Measurements from ENCODE around the gene KRTAP10-11. TPM values are rescaled to one million over a fixed set of nuclear protein-coding genes. Genes with fewer than 3 reads are reported as not detected.
"Not testable (repeated sequence)": the region's sequence is repeated elsewhere in the genome, so short reads cannot be mapped to it uniquely, and the experiment has no call there.

Gene KRTAP10-11
- total RNA-seq, 1 donor from 2014 or later = not detected

DNA sequence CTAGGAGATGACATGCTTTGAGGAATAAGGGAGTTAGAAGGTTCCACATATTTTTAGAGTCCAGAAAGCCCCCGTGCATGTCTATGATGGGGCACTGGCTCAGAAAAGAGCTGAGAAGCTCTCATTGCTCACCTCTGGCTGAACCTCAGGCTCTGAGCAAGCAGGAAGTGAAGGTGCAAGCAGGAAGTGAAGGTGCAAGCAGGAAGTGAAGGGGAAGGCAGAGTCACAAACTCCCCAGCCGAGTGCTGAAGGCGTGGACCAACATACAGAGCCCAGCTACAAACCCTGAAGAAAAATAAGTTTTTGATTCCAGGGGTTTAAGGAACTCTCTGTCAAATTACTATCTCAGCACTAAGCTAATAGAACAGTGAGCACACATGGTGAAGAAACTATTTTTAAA is 27.3 kb upstream of the KRTAP10-11 start:
- H3K27me3 ChIP-seq (ENCODE audit: control insufficient read depth, insufficient read depth, low read length) = peaks cover 6% of the 10 kb centered on the region
- no peaks in the 10 kb centered on the region for H3K36me3 ChIP-seq (ENCODE audit: control insufficient read depth, insufficient read depth, low read length)
- DNase-seq (ENCODE audit: low read depth) = no peak
- TF ChIP-seq, protein P1, sequence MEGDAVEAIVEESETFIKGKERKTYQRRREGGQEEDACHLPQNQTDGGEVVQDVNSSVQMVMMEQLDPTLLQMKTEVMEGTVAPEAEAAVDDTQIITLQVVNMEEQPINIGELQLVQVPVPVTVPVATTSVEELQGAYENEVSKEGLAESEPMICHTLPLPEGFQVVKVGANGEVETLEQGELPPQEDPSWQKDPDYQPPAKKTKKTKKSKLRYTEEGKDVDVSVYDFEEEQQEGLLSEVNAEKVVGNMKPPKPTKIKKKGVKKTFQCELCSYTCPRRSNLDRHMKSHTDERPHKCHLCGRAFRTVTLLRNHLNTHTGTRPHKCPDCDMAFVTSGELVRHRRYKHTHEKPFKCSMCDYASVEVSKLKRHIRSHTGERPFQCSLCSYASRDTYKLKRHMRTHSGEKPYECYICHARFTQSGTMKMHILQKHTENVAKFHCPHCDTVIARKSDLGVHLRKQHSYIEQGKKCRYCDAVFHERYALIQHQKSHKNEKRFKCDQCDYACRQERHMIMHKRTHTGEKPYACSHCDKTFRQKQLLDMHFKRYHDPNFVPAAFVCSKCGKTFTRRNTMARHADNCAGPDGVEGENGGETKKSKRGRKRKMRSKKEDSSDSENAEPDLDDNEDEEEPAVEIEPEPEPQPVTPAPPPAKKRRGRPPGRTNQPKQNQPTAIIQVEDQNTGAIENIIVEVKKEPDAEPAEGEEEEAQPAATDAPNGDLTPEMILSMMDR (IDR thresholded peaks at IDR 0.05; ENCODE audit: insufficient read depth, low read length, poor library complexity, severe bottlenecking) = no peak
- H3K4me3 ChIP-seq (ENCODE audit: low read depth, low read length) = no peak overlapping the region

DNA sequence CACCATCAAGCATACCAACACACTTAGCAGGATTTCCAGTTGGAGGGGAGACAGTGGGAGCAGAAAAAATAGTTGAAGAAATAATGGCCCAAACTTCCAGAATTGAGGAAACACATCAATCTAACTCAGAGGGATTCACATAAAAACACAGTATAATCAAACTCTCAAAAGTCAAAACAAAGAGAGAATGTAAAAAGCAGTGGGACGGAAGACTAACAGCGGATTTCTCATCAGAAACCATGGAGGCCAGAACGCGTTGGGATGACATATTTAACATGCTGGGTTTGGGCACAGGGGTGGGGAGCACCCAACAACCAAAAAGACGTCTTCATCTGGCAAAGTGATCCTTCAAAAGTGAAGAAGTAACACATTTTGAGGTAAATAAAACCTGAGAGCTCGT is 26.3 kb upstream of the KRTAP10-11 start:
- TF ChIP-seq, protein P1 (IDR thresholded peaks at IDR 0.05; ENCODE audit: insufficient read depth, low read length, poor library complexity, severe bottlenecking) = no peak
- no peak overlapping the region for H3K4me3 ChIP-seq (ENCODE audit: low read depth, low read length)
- H3K36me3 ChIP-seq (ENCODE audit: control insufficient read depth, insufficient read depth, low read length) = no peaks in the 10 kb centered on the region
- DNase-seq (ENCODE audit: low read depth) = no peak
- peaks cover 6% of the 10 kb centered on the region for H3K27me3 ChIP-seq (ENCODE audit: control insufficient read depth, insufficient read depth, low read length)

DNA sequence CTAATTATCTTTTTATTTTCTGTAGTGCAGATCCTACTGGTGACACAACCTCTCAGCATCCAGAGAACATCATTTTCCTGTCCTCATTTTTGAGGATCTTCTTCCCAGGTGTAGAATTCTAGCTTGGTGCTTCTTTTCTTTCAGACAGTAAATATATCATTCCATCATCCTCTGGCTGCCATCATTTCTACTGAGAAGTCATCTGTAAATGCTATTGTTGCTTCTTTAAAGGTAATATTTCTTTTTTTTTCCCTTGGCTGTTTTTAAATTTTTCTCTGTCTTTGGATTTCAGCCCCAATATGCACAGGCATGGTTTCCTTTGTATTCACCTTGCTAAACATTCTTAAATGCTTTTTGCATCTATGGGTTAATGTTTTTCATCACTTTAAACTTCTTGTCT is 22.6 kb upstream of the KRTAP10-11 start:
- H3K4me3 ChIP-seq (ENCODE audit: low read depth, low read length) = no peak overlapping the region
- no peaks in the 10 kb centered on the region for H3K27me3 ChIP-seq (ENCODE audit: control insufficient read depth, insufficient read depth, low read length)
- DNase-seq (ENCODE audit: low read depth) = no peak
- TF ChIP-seq, protein P1 (IDR thresholded peaks at IDR 0.05; ENCODE audit: insufficient read depth, low read length, poor library complexity, severe bottlenecking) = no peak
- no peaks in the 10 kb centered on the region for H3K36me3 ChIP-seq (ENCODE audit: control insufficient read depth, insufficient read depth, low read length)

DNA sequence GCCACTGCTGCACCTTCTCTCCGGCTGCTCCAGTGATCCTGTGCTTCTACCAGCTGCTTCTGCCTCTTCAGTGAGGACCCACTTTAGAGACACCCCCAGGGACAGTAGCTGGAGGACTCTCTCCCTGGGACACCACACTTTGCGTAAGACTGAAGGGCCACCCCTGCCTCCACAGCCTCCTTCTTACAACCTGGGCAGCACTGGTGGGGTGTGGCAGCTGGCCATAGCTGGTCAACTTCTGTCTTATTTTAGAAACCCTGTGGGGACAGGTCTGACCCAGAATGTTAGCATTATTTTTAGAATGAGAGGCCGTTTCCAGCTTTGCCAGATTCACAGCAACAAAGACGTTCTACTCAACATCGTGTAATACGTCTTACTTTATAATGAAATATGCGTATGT is 20.5 kb upstream of the KRTAP10-11 start:
- TF ChIP-seq, protein P1 (IDR thresholded peaks at IDR 0.05; ENCODE audit: insufficient read depth, low read length, poor library complexity, severe bottlenecking) = no peak
- no peaks in the 10 kb centered on the region for H3K36me3 ChIP-seq (ENCODE audit: control insufficient read depth, insufficient read depth, low read length)

DNA sequence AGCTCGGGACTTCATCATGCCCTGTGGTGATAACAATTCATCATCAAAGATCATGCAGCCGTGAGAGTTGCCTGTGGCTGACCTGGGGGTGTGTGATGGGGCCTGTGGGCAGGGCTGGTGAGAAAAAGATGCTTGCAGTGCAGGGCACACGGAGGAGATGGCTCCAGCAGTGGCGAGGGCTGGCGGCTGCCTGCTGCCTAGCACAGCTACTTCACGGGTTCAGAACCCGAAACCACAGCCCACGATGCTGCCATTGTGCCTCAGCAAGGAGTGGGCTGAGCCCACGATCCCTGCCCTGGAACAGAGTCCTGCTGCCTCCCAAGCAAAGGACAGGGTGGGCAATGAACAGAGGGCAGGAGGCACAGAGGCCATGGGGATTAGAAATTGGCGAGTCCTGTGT is 20.0 kb upstream of the KRTAP10-11 start:
- H3K4me3 ChIP-seq (ENCODE audit: low read depth, low read length) = no peak overlapping the region
- no peaks in the 10 kb centered on the region for H3K36me3 ChIP-seq (ENCODE audit: control insufficient read depth, insufficient read depth, low read length)
- DNase-seq (ENCODE audit: low read depth) = no peak
- TF ChIP-seq, protein P1 (IDR thresholded peaks at IDR 0.05; ENCODE audit: insufficient read depth, low read length, poor library complexity, severe bottlenecking) = no peak
- no peaks in the 10 kb centered on the region for H3K27me3 ChIP-seq (ENCODE audit: control insufficient read depth, insufficient read depth, low read length)

More for the DNA sequence above, 20.5 kb upstream of the KRTAP10-11 start:
- Histone ChIP-seq H3K4me3 (ENCODE audit: low read depth, low read length) (no peak overlapping the region), H3K27me3 (ENCODE audit: control insufficient read depth, insufficient read depth, low read length) (no peaks in the 10 kb centered on the region)
- no peak for DNase-seq (ENCODE audit: low read depth)

DNA sequence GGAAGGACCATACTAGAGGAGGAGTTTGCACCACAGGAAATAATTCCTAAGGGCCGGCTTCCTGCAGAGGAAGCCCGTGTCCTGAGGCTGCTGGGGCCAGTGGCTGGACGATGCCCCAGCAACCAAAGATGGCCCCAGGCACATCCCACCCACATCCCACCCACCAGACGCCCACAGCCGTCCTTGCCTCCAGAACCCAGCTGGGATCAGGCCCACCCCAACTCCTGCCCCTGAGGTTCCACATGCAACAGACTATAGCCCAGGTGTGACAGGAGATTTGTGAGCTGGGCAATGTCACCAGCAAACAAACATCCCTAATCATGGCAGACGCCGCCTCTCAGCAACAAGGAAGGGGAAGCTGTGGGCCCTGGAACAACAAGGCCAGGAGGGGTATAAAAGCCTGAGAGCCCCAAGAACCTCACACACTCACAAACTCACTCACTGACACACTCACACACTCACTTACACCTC is 19.5 kb upstream of the KRTAP10-11 start, which contains the start of gene KRTAP10-9:
Gene KRTAP10-9, plus strand, starts transcription at position 421 of the 471 bp plus-strand sequence. CDS start 79 bp downstream, outside the sequence.
- Histone ChIP-seq H3K27me3 (ENCODE audit: control insufficient read depth, insufficient read depth, low read length) (no peaks in the 10 kb centered on the region), H3K36me3 (ENCODE audit: control insufficient read depth, insufficient read depth, low read length) (no peaks in the 10 kb centered on the region), H3K4me3 (ENCODE audit: low read depth, low read length) (no peak within 1 kb of the TSS)
- DNase-seq (ENCODE audit: low read depth) = no peak
- TF ChIP-seq, protein P1 (IDR thresholded peaks at IDR 0.05; ENCODE audit: insufficient read depth, low read length, poor library complexity, severe bottlenecking) = no peak

DNA sequence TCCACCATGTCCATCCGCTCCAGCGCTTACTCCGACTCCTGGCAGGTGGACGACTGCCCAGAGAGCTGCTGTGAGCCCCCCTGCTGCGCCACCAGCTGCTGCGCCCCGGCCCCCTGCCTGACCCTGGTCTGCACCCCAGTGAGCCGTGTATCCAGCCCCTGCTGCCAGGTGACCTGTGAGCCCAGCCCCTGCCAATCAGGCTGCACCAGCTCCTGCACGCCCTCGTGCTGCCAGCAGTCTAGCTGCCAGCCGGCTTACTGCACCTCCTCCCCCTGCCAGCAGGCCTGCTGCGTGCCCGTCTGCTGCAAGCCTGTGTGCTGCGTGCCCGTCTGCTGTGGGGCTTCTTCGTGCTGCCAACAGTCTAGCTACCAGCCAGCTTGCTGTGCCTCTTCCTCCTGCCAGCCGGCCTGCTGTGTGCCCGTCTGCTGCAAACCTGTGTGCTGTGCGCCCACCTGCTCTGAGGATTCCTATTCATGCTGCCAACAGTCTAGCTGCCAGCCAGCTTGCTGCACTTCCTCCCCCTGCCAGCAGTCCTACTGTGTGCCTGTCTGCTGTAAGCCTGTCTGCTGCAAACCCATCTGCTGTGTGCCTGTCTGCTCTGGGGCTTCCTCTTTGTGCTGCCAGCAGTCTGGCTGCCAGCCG is 18.9 kb upstream of the KRTAP10-11 start:
- H3K36me3 ChIP-seq (ENCODE audit: control insufficient read depth, insufficient read depth, low read length); DNase-seq (ENCODE audit: low read depth); H3K27me3 ChIP-seq (ENCODE audit: control insufficient read depth, insufficient read depth, low read length): not testable (repeated sequence)

DNA sequence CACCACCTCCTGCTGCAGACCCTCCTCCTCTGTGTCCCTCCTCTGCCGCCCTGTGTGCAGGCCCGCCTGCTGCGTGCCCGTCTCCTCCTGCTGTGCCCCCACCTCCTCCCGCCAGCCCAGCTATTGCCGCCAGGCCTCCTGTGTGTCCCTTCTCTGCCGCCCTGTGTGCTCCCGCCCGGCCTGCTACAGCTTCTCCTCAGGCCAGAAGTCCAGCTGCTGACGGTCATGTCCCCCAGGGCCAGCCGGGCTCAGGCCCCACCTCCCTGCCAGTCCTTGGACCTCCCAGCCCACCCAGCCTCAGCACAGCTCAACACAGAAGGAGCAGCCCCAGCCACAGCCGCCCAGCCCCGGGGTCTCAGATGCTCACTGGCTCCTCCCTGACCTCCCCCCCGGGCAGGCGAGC is 18.4 kb upstream of the KRTAP10-11 start:
- H3K36me3 ChIP-seq (ENCODE audit: control insufficient read depth, insufficient read depth, low read length); H3K4me3 ChIP-seq (ENCODE audit: low read depth, low read length); H3K27me3 ChIP-seq (ENCODE audit: control insufficient read depth, insufficient read depth, low read length); DNase-seq (ENCODE audit: low read depth): not testable (repeated sequence)

More for the DNA sequence above, 18.9 kb upstream of the KRTAP10-11 start:
- not testable (repeated sequence) for H3K4me3 ChIP-seq (ENCODE audit: low read depth, low read length)
